Tibial nerve (tissue), 4 donors: ENCODE measurements around the gene RANBP17.

Experiments
- CTCF ChIP-seq, 5 experiments: fragments of 200-600 bp in 3 of 5; fragments of 450-650 bp in 2 of 5; sonication (generic) in 3 of 5; IDR thresholded peaks; one replicate each; pipeline ENCODE4 v1.5.1; 2016 to 2019; ENCODE audit warnings: antibody characterized with exemption in 5 of 5, mild to moderate bottlenecking in 3 of 5, moderate library complexity in 2 of 5
- EP300 ChIP-seq, 2 donors: sonication (generic); formaldehyde crosslinking; IDR thresholded peaks; one replicate each; pipeline ENCODE4 v1.6.1; 2017; ENCODE audit warnings: antibody characterized with exemption in 2 of 2, mild to moderate bottlenecking in 1 of 2
- POLR2A ChIP-seq, 2 donors: fragments of 450-650 bp; IDR thresholded peaks; one replicate each; pipeline ENCODE4 v1.6.1; 2017; ENCODE audit warnings: antibody characterized with exemption in 2 of 2, mild to moderate bottlenecking in 2 of 2, moderate library complexity in 2 of 2

GRCh38 chr5:170874017-170874416 is 12.2 kb downstream of the RANBP17 start:
- TF ChIP-seq POLR2A (IDR thresholded peaks at IDR 0.05) (no peak), CTCF (IDR thresholded peaks at IDR 0.05) (no peak), EP300 (IDR thresholded peaks at IDR 0.05) (no peak)
